Endothelial cell of umbilical vein (primary cell): ENCODE measurements around the gene USP35. TPM values are rescaled to one million over a fixed set of nuclear protein-coding genes. Genes with fewer than 3 reads are reported as not detected.
"Not testable (repeated sequence)": the region's sequence is repeated elsewhere in the genome, so short reads cannot be mapped to it uniquely, and the experiment has no call there.

Source experiments
- BruUV-seq: library from RNA; stranded (reverse); fragments of 400-500 nt; replicated peaks from 2 replicates; lab custom pipeline; 2021; lab: Mats Ljungman, UMichigan
- CTCF ChIA-PET: fragments of 300-600, 350-600 bp; sonication (Branson Sonifier 250); formaldehyde crosslinking; loops from one replicate; lab custom pipeline; 2021; ENCODE audit warnings: antibody characterized with exemption, inconsistent platforms; lab: Charles Lee
- POLR2A ChIA-PET: fragments of 300-600, 350-600 bp; sonication (Branson Sonifier 250); formaldehyde crosslinking; loops from one replicate; lab custom pipeline; 2021; ENCODE audit warnings: antibody characterized with exemption, inconsistent platforms; lab: Charles Lee
- DNase-seq: peaks from one replicate; pipeline ENCODE4 v3.0.0-alpha.2; 2011; ENCODE audit warnings: low read depth, low spot score
- FAIRE-seq: peaks from 2 replicates; lab custom pipeline; 2011; peaks lifted over from hg19 to GRCh38; lab: Jason Lieb, UNC
- H2AFZ ChIP-seq: 2 replicates; pipeline ENCODE4 v1.6.0; 2012; ENCODE audit warnings: low read depth, low read length, control low read depth, inconsistent platforms
- H3K27ac ChIP-seq: 2 replicates; pipeline ENCODE4 v1.5.1; 2011; ENCODE audit warnings: low read depth, mild to moderate bottlenecking, control low read depth, low read length, moderate library complexity; ENCODE audit not compliant: insufficient read depth
- H3K27me3 ChIP-seq, 2 experiments: 2 replicates each; pipeline versions ENCODE4 v1.6.0 to v1.6.1; 2011; ENCODE audit warnings: low read length in 2 of 2, mixed read lengths in 1 of 2; ENCODE audit not compliant: control insufficient read depth in 2 of 2, insufficient read depth in 2 of 2
- H3K36me3 ChIP-seq, 2 experiments: 2 replicates in 1 of 2; 3 replicates in 1 of 2; pipeline ENCODE4 v1.5.1; 2011; ENCODE audit warnings: low read length in 2 of 2, mild to moderate bottlenecking in 1 of 2, moderate library complexity in 1 of 2; ENCODE audit not compliant: control insufficient read depth in 2 of 2, insufficient read depth in 2 of 2; ENCODE audit errors: extremely low read depth in 1 of 2
- H3K4me1 ChIP-seq: 3 replicates; pipeline ENCODE4 v1.5.1; 2011; ENCODE audit warnings: mild to moderate bottlenecking, low read length; ENCODE audit not compliant: control insufficient read depth, insufficient read depth; ENCODE audit errors: extremely low read depth
- H3K4me2 ChIP-seq: 2 replicates; pipeline ENCODE4 v1.6.1; 2011; ENCODE audit warnings: low read length, control low read depth, mixed read lengths; ENCODE audit not compliant: insufficient read depth
- H3K4me3 ChIP-seq, 3 experiments: fragments of 200-600 bp in 1 of 3; sonication (generic), shearing (Covaris generic) in 1 of 3; replicated peaks in 1 of 3; 2 replicates each; pipeline ENCODE4 v1.5.1; 2011 to 2016; ENCODE audit warnings: control low read depth in 3 of 3, low read length in 3 of 3, mild to moderate bottlenecking in 2 of 3, inconsistent platforms in 1 of 3, low read depth in 1 of 3, moderate library complexity in 1 of 3; ENCODE audit not compliant: insufficient read depth in 1 of 3
- H3K79me2 ChIP-seq: 2 replicates; pipeline ENCODE4 v1.6.0; 2012; ENCODE audit warnings: low read length, inconsistent platforms; ENCODE audit not compliant: control insufficient read depth, insufficient read depth
- H3K9ac ChIP-seq: replicated peaks from 2 replicates; pipeline ENCODE3; 2011; ENCODE audit warnings: low read length, control low read depth; ENCODE audit not compliant: insufficient read depth; ENCODE audit errors: extremely low read depth
- H3K9me1 ChIP-seq: replicated peaks from 3 replicates; pipeline ENCODE4 v1.6.0; 2011; ENCODE audit warnings: mild to moderate bottlenecking, low read length; ENCODE audit not compliant: control insufficient read depth, insufficient read depth; ENCODE audit errors: extremely low read depth
- H3K9me3 ChIP-seq: replicated peaks from 2 replicates; pipeline ENCODE4 v1.5.1; 2012; ENCODE audit warnings: low read length, inconsistent platforms; ENCODE audit not compliant: control insufficient read depth, insufficient read depth
- H4K20me1 ChIP-seq: replicated peaks from 2 replicates; pipeline ENCODE3; 2011; ENCODE audit warnings: mild to moderate bottlenecking, low read length; ENCODE audit not compliant: control insufficient read depth, insufficient read depth; ENCODE audit errors: extremely low read depth
- CTCF ChIP-seq, 2 donors: IDR thresholded peaks; 1 replicate in 1 of 2; 2 replicates in 1 of 2; pipeline ENCODE4 v1.5.1; 2011; ENCODE audit warnings: low read length in 2 of 2, mild to moderate bottlenecking in 2 of 2, moderate library complexity in 2 of 2, control low read depth in 1 of 2, inconsistent platforms in 1 of 2, low read depth in 1 of 2; ENCODE audit not compliant: insufficient read depth in 1 of 2; ENCODE audit errors: extremely low read depth in 1 of 2
- EZH2 ChIP-seq: IDR thresholded peaks from 2 replicates; pipeline ENCODE4 v1.6.1; 2012; ENCODE audit warnings: borderline replicate concordance, low read depth, mild to moderate bottlenecking, moderate library complexity, low read length, inconsistent platforms; ENCODE audit not compliant: severe bottlenecking
- FOS ChIP-seq: IDR thresholded peaks from 2 replicates; pipeline ENCODE4 v1.6.1; 2011; ENCODE audit warnings: mild to moderate bottlenecking, low read length, moderate library complexity, borderline replicate concordance; ENCODE audit not compliant: insufficient read depth
- JUN ChIP-seq: IDR thresholded peaks from 2 replicates; pipeline ENCODE4 v1.6.1; 2011; ENCODE audit warnings: borderline replicate concordance, low read depth; ENCODE audit not compliant: insufficient read length, insufficient read depth
- MYC ChIP-seq: IDR thresholded peaks from one replicate; pipeline ENCODE4 v1.6.1; 2011; ENCODE audit warnings: mild to moderate bottlenecking, low read depth, low read length
- dilution Hi-C: fragments of 300-500 bp; cut with MboI; formaldehyde crosslinking; loops from one replicate; pipeline ENCODE4 v1.15.0; 2019; ENCODE audit warnings: low sequenced_read_pairs; ENCODE audit not compliant: extremely low pct_ligation_motif_present
- intact Hi-C: fragments of 100-400 bp; cut with micrococcal nuclease; formaldehyde crosslinking; loops from one replicate; pipeline ENCODE4 v1.10.0; 2022
- polyA plus RNA-seq, 4 experiments: library from polyadenylated mRNA; depleted of rRNA in 3 of 4; stranded (reverse) in 3 of 4; unstranded in 1 of 4; fragments of >200 nt; gene quantifications; 2 replicates each; pipeline versions ENCODE4 v1.2.1 to v1.2.3, GENCODE V29; 2011 to 2012; ENCODE audit warnings: missing spikeins in 1 of 4
- total RNA-seq: library from RNA; stranded (reverse); gene quantifications from 2 replicates; pipeline ENCODE4 v1.2.3, GENCODE V29; 2021
- TF ChIP-seq, protein P1 (sequence below): IDR thresholded peaks from 2 replicates; pipeline ENCODE4 v1.6.1; 2011; ENCODE audit not compliant: insufficient read depth, insufficient read length

The USP35 gene
- total and polyA plus RNA-seq, 2 donors (not counting 3 experiments of a cell fraction or from before 2014, with no cell fraction given): 8.9 to 12.4 TPM

GRCh38 chr11:78171951-78172350, 16.8 kb upstream of the USP35 start:
- intact Hi-C loops: loop anchor here (5.0 kb wide), 1 partner anchor 1145 kb away; no protein-coding TSS in a partner anchor
- no peak overlapping the region for H3K4me3 ChIP-seq
- dilution Hi-C loops: no loop called here
- H3K4me1 ChIP-seq: peaks cover 12% of the 10 kb centered on the region
- H4K20me1 ChIP-seq: no peaks in the 10 kb centered on the region
- no peak for FAIRE-seq
- ChIA-PET POLR2A (no interaction called here), CTCF (no interaction called here)
- H3K27ac ChIP-seq: no peak overlapping the region
- H3K36me3 ChIP-seq: peaks cover 0 to 10% of the 10 kb centered on the region in 2 experiments
- H3K9me1 ChIP-seq: no peaks in the 10 kb centered on the region
- no peak overlapping the region for H3K9ac ChIP-seq
- no peak overlapping the region for H3K4me2 ChIP-seq
- H2AFZ ChIP-seq: no peak overlapping the region
- no peaks in the 10 kb centered on the region for H3K79me2 ChIP-seq
- no peak for DNase-seq
- H3K27me3 ChIP-seq: no peaks in the 10 kb centered on the region
- no peaks in the 10 kb centered on the region for H3K9me3 ChIP-seq
- TF ChIP-seq MYC (no peak), FOS (no peak), CTCF (IDR thresholded peaks at IDR 0.05; ENCODE audit: extremely low read depth in 1 of 2, insufficient read depth in 1 of 2, low read depth in 1 of 2, low read length in 2 of 2) (no peak), JUN (no peak), EZH2 (no peak)
- TF ChIP-seq, protein P1, sequence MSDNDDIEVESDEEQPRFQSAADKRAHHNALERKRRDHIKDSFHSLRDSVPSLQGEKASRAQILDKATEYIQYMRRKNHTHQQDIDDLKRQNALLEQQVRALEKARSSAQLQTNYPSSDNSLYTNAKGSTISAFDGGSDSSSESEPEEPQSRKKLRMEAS: no peak
- TSS peak; percentile 12 for BruUV-seq

DNA sequence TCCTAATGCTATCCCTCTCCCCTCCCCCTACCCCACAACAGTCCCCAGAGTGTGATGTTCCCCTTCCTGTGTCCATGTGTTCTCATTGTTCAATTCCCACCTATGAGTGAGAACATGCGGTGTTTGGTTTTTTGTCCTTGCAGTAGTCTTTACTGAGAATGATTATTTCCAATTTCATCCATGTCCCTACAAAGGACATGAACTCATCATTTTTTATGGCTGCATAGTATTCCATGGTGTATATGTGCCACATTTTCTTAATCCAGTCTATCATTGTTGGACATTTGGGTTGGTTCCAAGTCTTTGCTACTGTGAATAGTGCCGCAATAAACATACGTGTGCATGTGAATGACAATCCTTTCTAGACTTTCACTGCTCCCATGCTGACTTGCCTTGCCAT, 12.9 kb upstream of the USP35 start:
- H3K27ac ChIP-seq, H3K79me2 ChIP-seq, H4K20me1 ChIP-seq, H3K9ac ChIP-seq, CTCF ChIA-PET, H3K4me3 ChIP-seq, FAIRE-seq, H2AFZ ChIP-seq, H3K4me1 ChIP-seq, intact Hi-C loops, H3K9me3 ChIP-seq, H3K4me2 ChIP-seq, H3K9me1 ChIP-seq, DNase-seq, dilution Hi-C loops, BruUV-seq, H3K36me3 ChIP-seq, H3K27me3 ChIP-seq: not testable (repeated sequence)
- POLR2A ChIA-PET: interaction anchor here (0.7 kb wide), 1 partner anchor 157 kb away, joined by 6 read pairs; no protein-coding TSS in a partner anchor
